Stimulated activated naive CD8-positive, alpha-beta T cell treated with anti-CD3 and anti-CD28 coated beads, Interleukin-15, Interleukin-2, amounts not matched to agents 100 ng/mL and 50 ng/mL, for 24 hours (primary cell): Measurements from ENCODE around the gene PLA2G2D.
"Not testable (repeated sequence)": the region's sequence is repeated elsewhere in the genome, so short reads cannot be mapped to it uniquely, and the experiment has no call there.

Source experiments
- H3K27ac Mint-ChIP-seq: one replicate; pipeline ENCODE4 v1.8.0; 2021; ENCODE audit warnings: mild to moderate bottlenecking, mixed read lengths
- H3K27me3 Mint-ChIP-seq: one replicate; pipeline ENCODE4 v1.8.0; 2021; ENCODE audit warnings: mixed read lengths
- H3K36me3 Mint-ChIP-seq: one replicate; pipeline ENCODE4 v1.8.0; 2021; ENCODE audit warnings: low read depth, mixed read lengths
- H3K4me1 Mint-ChIP-seq: one replicate; pipeline ENCODE4 v1.8.0; 2021; ENCODE audit warnings: low read depth, mixed read lengths
- H3K4me3 Mint-ChIP-seq: one replicate; pipeline ENCODE4 v1.8.0; 2021; ENCODE audit warnings: mild to moderate bottlenecking, mixed read lengths
- H3K9me3 Mint-ChIP-seq: one replicate; pipeline ENCODE4 v1.8.0; 2021; ENCODE audit warnings: mixed read lengths

PLA2G2D gene

DNA sequence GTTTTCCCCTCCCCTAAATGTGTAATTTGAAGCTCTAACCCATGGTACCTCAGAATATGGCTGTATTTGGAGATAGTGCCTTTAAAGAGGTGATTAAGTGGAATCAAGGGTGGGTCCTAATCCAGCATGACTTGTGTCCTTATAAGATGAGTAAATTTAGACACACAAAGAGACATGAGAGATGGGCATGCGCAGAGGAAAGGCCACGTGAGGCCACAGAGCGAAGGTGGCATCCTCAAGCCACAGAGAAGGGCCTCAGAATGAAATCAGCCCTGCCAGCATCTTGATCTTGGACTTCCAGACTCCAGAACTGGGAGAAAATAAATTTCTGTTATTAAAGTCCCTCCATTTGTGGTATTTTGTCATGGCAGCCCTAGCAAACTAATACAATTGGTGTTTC is 16.9 kb upstream of the PLA2G2D start:
- no peak overlapping the region for H3K4me3 Mint-ChIP-seq
- H3K27me3 Mint-ChIP-seq: peaks cover 25% of the 10 kb centered on the region
- H3K9me3 Mint-ChIP-seq: no peaks in the 10 kb centered on the region
- H3K36me3 Mint-ChIP-seq: no peaks in the 10 kb centered on the region
- H3K4me1 Mint-ChIP-seq: no peaks in the 10 kb centered on the region
- no peak overlapping the region for H3K27ac Mint-ChIP-seq

DNA sequence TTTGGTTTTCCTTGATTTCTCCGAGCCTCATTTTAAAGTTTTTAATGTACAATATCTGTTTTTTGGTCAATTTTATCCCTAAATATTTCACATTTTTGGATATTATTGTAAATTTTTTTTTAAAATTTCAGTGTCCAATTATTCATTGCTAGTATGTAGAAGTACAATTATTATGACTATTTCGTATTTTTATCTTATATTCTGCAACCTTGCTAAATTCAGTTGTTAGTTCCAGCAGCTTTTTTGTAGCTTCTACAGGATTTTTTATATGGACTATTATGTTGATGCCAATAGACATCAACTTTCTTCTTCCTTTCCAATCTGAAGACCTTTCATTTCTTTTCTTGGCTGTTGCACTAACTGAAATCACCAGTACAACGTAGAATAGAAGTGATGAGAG is 15.7 kb upstream of the PLA2G2D start:
- Mint-ChIP-seq H3K4me3 (no peak overlapping the region), H3K27ac (no peak overlapping the region), H3K27me3 (peaks cover 25% of the 10 kb centered on the region), H3K36me3 (no peaks in the 10 kb centered on the region), H3K4me1 (no peaks in the 10 kb centered on the region), H3K9me3 (no peaks in the 10 kb centered on the region)

DNA sequence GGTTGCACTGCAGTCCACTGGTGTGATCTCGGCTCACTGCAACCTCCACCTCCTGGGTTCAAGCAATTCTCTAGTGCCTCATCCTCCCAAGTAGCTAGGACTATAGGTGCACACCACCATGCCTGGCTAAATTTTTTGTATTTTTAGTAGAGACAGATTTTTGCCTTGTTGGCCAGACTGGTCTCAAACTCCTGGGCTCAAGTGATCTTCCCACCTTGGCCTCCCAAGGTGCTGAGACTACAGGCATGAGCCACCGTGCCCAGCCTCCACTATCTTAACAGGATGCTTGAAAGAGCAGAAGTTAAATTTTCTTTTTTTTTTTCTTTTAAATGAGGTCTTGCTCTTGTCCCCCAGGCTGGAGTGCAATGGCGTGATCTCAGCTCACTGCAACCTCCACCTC is 11.2 kb upstream of the PLA2G2D start:
- not testable (repeated sequence) for H3K27ac Mint-ChIP-seq, H3K36me3 Mint-ChIP-seq, H3K4me3 Mint-ChIP-seq, H3K4me1 Mint-ChIP-seq, H3K9me3 Mint-ChIP-seq
- peaks cover 21% of the 10 kb centered on the region for H3K27me3 Mint-ChIP-seq

DNA sequence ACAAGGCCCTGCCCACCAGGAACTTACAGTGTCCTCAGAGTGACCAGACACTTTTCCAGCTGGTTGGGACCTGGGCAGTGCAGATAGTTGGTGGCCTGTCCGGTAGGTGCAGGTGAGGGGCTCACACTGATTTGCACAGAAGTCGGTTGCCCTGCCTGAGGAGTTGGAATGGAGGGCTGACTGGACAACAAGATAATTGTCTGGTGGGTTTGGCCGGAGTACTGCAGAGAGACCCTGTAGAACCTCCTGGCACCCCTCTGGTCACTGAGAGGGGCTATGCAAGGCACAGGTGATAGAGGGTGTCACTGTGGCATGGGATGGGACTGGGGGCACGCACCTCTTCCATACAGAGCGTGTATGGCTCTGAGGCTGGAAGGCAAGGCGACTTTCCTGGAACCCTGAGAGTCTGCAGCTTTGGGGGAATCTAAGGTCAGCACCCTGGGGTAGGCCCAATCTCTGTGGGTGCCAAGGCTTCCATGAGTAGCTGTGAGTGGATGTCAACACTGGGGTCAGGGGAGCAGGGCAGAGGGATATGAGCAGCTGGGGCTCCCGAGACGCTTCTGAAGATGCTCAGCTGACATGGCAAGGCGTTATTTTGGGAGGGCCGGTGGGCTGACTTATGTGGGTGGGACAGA is 7.6 kb upstream of the PLA2G2D start:
- H3K27ac Mint-ChIP-seq: no peak overlapping the region
- H3K4me1 Mint-ChIP-seq: no peaks in the 10 kb centered on the region
- H3K4me3 Mint-ChIP-seq: no peak overlapping the region
- no peaks in the 10 kb centered on the region for H3K9me3 Mint-ChIP-seq
- no peaks in the 10 kb centered on the region for H3K36me3 Mint-ChIP-seq
- H3K27me3 Mint-ChIP-seq: peaks cover 17% of the 10 kb centered on the region

DNA sequence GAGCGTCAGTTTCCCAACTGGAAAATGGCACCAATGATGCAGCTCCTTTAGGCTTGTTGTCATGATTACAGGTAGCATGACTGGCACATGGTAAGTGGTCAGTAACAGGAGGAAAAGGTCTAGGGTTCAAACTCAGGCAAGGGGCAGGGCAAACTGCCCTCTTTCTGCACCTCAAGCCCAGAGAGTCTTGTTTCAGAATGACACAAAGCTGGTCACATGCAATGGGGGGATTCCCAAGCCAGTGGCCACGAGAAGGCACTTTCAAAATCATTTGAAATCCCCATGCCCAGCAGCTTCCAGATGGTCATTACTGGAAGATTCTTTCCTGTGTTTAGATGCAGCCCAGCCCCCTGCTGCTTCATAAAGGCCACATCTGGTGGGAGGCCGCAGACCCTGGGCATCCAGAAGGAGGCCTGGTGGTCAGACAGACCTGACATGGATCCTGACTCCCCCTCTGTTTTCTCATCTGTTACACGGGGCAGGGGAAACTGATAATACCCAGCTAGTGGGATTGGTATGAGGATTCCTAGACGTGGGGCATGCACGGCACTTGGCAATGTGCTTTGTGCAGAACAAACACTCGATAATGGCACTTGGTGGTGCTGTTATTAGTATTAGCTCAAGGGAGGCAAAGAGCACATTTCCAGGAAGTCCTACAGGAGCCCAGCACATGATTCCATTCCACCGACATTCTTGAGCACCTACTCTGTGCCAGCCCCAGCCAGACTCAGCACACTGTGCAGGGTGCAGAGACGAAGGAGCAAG is 6.9 kb upstream of the PLA2G2D start:
- no peaks in the 10 kb centered on the region for H3K4me1 Mint-ChIP-seq
- no peak overlapping the region for H3K27ac Mint-ChIP-seq
- H3K4me3 Mint-ChIP-seq: no peak overlapping the region
- peaks cover 17% of the 10 kb centered on the region for H3K27me3 Mint-ChIP-seq
- no peaks in the 10 kb centered on the region for H3K9me3 Mint-ChIP-seq
- H3K36me3 Mint-ChIP-seq: no peaks in the 10 kb centered on the region

DNA sequence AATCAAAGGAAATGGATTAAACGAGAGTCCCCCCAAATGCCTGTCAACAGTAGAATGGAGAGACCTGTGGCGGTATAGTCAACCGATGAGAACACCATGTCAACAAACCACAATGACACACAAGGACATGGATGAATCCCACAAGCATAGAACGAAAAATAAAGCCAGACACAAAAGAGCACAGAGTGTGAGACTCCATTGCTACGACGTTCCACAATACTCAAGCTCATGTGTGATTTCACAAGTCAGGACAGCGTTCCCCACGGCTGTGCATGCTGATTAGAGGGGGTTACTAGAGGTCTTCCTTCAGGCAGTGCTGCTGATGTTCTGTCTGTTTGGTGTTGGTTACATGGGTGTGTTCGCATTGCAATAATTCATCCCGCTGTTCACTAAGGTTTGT is 5.8 kb upstream of the PLA2G2D start:
- H3K9me3 Mint-ChIP-seq: no peaks in the 10 kb centered on the region

DNA sequence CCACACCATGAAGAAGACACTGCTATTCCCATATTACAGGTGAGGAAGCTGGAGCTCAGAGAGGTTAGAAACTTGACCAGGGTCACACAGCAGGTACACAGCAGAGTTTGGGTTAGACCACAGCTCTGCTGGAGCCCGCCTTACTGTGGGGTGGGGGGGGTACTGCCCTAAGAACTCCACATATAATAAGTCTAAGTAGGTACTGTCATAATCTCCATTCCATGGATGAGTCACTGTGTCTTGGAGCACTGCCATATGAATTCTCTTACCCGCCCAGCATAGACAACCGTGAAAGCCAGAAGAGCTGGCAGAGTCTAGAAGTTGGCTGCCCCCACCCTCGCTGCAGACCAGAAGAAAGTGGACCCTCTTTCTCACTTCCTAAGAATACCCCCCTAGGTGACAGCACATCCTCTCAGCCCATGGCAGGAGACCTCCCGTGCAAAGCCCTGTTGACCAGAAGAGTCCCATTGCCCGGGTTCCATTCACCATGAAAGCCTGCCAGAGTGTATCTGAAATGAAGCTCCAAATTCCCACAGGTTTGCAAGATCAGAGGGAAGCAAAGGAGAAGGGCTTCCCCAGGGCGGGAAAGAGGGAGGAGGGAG is 5.2 kb upstream of the PLA2G2D start:
- H3K36me3 Mint-ChIP-seq: no peaks in the 10 kb centered on the region
- H3K4me3 Mint-ChIP-seq: no peak overlapping the region
- no peaks in the 10 kb centered on the region for H3K4me1 Mint-ChIP-seq
- H3K27me3 Mint-ChIP-seq: peaks cover 25% of the 10 kb centered on the region
- H3K9me3 Mint-ChIP-seq: no peaks in the 10 kb centered on the region
- no peak overlapping the region for H3K27ac Mint-ChIP-seq

More for the DNA sequence above, 5.8 kb upstream of the PLA2G2D start:
- peaks cover 21% of the 10 kb centered on the region for H3K27me3 Mint-ChIP-seq
- no peak overlapping the region for H3K4me3 Mint-ChIP-seq
- no peak overlapping the region for H3K27ac Mint-ChIP-seq
- no peaks in the 10 kb centered on the region for H3K36me3 Mint-ChIP-seq
- no peaks in the 10 kb centered on the region for H3K4me1 Mint-ChIP-seq

DNA sequence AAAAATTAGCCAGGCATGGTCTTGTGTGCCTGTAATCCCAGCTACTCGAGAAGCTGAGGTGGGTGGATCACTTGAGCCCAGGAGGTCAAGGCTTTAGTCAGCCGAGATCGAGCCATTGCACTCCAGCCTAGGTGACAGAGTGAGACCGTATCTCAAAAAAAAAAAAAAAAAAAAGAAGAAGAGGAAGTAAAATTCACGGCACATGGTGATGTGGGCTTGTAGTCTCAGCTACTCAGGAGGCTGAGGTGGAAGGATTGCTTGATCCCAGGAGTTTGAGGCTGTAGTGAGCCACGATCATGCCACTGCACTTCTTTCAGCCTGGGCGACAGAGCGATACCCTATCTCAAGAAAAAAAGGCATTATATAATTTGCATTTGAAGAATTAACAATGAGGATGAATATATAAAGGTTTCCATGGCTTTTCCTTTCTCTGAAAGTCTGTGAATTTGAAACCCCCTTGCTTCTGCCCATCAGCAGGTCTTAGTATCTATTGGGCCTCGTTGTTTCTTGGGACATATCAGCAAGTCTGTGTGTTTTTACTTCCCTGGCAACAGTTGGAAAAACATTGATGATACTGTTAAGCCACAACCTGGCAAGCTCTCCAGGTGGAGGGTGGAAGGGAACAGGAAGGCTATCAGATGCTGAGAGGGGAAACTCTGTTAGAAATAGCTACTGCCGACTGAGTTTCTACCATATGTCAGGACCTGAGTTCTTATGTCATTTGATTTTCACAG is 4.6 kb upstream of the PLA2G2D start:
- H3K27ac Mint-ChIP-seq: no peak overlapping the region
- peaks cover 27% of the 10 kb centered on the region for H3K27me3 Mint-ChIP-seq
- H3K9me3 Mint-ChIP-seq: no peaks in the 10 kb centered on the region
- no peak overlapping the region for H3K4me3 Mint-ChIP-seq
- no peaks in the 10 kb centered on the region for H3K36me3 Mint-ChIP-seq
- peaks cover 2% of the 10 kb centered on the region for H3K4me1 Mint-ChIP-seq

DNA sequence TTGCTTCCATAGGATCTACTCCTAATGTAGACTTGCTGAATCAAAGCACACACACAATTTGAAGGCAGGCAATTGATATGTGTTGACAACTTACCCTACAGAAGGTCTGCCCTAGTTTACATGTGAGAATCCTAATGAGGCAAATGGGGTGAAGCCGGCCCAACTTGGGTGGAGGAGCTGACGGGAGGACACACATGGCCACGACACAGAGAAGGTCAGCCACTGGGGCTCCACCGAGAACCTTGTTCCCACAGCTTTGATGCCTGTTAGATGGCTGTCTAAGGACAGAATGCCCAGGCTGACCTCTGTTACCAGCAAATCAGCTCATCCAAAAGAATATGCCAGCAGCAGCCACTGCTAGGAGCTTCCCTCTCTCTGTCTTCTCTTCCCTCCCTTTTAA is 1.5 kb upstream of the PLA2G2D start:
- Mint-ChIP-seq H3K4me1 (peaks cover 5% of the 10 kb centered on the region), H3K27me3 (peaks cover 39% of the 10 kb centered on the region), H3K27ac (no peak overlapping the region), H3K9me3 (no peaks in the 10 kb centered on the region), H3K36me3 (no peaks in the 10 kb centered on the region), H3K4me3 (no peak overlapping the region)

DNA sequence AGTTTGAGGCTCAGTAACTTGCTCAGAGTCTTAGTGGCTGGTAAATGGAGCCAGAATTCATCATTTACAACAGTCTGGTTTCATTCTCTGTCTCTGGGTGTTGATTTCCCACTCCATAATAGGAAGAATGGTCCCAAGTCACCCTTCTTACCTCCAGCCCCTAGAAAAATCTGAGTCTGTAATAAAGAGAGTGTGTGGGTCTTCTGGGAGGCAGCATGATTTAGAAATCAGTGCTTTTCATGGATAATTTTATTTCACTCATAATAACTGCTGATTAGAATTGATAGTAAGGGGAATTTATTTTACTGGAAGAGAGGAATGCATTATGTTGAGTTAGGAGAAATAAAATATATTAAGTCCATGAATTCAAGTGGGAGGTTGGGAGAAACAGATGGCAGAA is 2.1 kb downstream of the PLA2G2D start:
- Mint-ChIP-seq H3K4me3 (no peak overlapping the region), H3K27me3 (peaks cover 30% of the 10 kb centered on the region), H3K27ac (no peak overlapping the region), H3K36me3 (no peaks in the 10 kb centered on the region), H3K9me3 (no peaks in the 10 kb centered on the region), H3K4me1 (peaks cover 5% of the 10 kb centered on the region)

DNA sequence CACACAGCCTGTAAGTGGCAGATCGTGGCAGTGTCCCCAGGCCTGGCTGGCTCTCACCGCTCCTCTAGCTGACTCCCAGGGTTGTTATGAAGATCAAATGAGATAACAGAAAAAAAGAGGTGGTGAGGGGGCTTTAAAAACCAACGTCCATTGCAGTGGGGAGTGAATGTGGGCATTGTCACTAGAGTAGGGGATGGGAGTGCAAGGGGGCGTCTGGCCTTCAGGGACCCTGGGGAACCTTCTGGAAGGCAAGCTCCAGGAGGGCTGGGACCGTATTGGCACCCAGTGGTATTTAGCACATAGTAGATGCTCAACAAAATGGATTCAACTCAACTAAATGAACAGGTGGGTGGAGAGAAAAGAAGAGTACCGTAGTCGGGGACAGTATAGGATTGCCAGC is 3.4 kb downstream of the PLA2G2D start:
- H3K27me3 Mint-ChIP-seq: peaks cover 21% of the 10 kb centered on the region
- H3K4me1 Mint-ChIP-seq: peaks cover 5% of the 10 kb centered on the region
- no peak overlapping the region for H3K4me3 Mint-ChIP-seq
- no peaks in the 10 kb centered on the region for H3K9me3 Mint-ChIP-seq
- no peak overlapping the region for H3K27ac Mint-ChIP-seq
- H3K36me3 Mint-ChIP-seq: no peaks in the 10 kb centered on the region

DNA sequence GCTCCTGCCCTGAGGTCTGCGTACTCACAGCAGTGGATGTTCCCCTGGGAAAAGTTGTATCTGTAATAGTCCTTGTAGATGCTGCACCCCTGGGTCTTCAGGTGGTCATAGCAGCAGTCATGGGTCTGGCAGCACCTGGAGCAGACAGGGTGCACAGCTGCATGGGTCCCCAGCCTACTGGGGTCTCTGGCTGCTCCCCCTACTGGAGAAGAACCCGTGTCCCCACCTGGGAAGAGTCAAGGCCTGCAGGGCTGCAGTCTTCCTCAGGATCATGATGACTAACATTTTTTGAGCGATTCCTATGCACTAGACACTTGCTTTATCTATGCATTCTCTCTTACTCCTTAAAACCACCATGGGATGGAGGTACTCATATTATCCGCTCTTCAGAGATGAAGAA is 3.9 kb downstream of the PLA2G2D start:
- no peaks in the 10 kb centered on the region for H3K9me3 Mint-ChIP-seq
- H3K27me3 Mint-ChIP-seq: peaks cover 21% of the 10 kb centered on the region
- no peak overlapping the region for H3K4me3 Mint-ChIP-seq
- peaks cover 5% of the 10 kb centered on the region for H3K4me1 Mint-ChIP-seq
- no peaks in the 10 kb centered on the region for H3K36me3 Mint-ChIP-seq
- no peak overlapping the region for H3K27ac Mint-ChIP-seq

DNA sequence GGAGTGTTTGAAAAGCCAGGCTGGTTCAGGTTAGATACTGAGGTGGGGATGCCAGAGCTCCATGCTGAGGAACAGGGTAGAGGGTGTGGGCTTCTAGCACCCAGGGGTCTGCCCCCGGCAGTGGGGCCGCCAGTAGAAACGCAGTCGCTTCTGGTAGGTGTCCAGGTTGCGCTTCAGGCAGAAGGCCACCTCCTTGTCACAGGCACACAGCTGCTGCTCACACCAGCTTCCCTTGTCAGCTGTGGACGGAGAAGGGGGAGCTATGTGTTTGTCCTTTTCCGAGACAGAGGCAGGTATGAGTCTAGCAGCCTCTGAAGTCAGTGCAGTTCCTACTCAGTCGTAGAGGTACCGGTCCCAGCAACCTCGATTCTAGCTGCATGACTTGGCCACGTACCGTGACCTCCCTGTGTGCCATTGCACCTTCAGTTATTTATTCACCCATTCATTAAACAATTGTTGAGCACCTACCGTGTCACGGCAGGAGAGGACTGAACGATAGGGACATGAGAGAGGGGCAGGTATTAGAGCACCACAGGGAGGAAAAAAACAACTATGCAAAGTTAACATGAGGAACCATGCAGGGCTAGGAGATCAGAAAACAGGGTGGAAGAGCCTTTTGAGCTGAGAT is 5.2 kb downstream of the PLA2G2D start:
- H3K4me1 Mint-ChIP-seq: peaks cover 5% of the 10 kb centered on the region
- no peaks in the 10 kb centered on the region for H3K9me3 Mint-ChIP-seq
- H3K27ac Mint-ChIP-seq: no peak overlapping the region
- H3K36me3 Mint-ChIP-seq: no peaks in the 10 kb centered on the region
- H3K4me3 Mint-ChIP-seq: no peak overlapping the region
- peaks cover 20% of the 10 kb centered on the region for H3K27me3 Mint-ChIP-seq

DNA sequence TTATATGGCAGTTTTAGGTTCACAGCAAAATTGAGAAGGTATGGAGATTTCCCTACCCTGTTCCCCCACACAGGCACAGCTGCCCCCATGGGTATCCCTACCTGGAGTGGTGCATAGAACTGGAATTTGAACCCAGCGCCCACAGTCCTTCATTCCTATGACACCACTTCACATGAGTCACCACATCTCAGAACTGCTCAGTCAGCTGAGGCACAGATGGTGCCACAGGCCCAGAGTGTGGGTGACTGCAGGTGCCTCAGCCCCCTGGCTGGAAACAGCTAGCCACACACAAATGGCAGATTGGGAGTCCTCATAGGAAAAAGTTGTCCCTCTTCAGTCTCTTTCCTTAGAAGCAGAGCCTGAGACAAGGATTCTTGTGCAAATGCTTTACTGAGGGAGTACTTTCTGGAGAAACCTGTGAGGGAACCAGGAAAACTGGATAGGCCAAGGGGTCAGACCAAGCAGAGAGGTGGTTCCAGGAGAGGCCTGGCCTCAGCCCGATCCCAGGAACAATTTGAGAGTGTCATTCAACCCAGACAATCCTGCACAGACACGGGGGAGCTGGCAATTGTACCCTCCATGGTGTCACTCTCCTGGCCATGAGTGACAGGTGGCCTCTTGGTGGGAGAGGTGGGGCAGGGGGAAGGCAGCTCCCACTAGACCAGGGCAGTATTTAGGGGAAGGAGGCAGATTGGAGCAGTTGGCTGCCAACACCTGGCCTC is 6.9 kb downstream of the PLA2G2D start:
- Mint-ChIP-seq H3K27me3 (peaks cover 24% of the 10 kb centered on the region), H3K9me3 (no peaks in the 10 kb centered on the region)

More for the DNA sequence above, 6.9 kb downstream of the PLA2G2D start:
- Mint-ChIP-seq H3K36me3 (no peaks in the 10 kb centered on the region), H3K4me1 (no peaks in the 10 kb centered on the region), H3K4me3 (no peak overlapping the region), H3K27ac (no peak overlapping the region)
